Gastroesophageal sphincter (tissue), 3 donors: ENCODE data around the gene PREP.

Source experiments
- CTCF ChIP-seq, 4 experiments: fragments of 200-600 bp in 2 of 4; fragments of 450-650 bp in 2 of 4; sonication (generic) in 1 of 4; IDR thresholded peaks; one replicate each; pipeline ENCODE4 v1.5.1; 2017 to 2019; ENCODE audit warnings: antibody characterized with exemption in 4 of 4, mild to moderate bottlenecking in 2 of 4, moderate library complexity in 2 of 4
- EP300 ChIP-seq: sonication (generic); formaldehyde crosslinking; IDR thresholded peaks from one replicate; pipeline ENCODE4 v1.6.1; 2017; ENCODE audit warnings: antibody characterized with exemption, mild to moderate bottlenecking
- POLR2A ChIP-seq, 2 donors: fragments of 450-650 bp; IDR thresholded peaks; one replicate each; pipeline ENCODE4 v1.6.1; 2017; ENCODE audit warnings: antibody characterized with exemption in 2 of 2, mild to moderate bottlenecking in 2 of 2, moderate library complexity in 1 of 2
- POLR2AphosphoS5 ChIP-seq: sonication (generic); formaldehyde crosslinking; IDR thresholded peaks from one replicate; pipeline ENCODE4 v1.6.1; 2017; ENCODE audit warnings: antibody characterized with exemption

- no peak for TF ChIP-seq EP300
- no peak for TF ChIP-seq CTCF (IDR thresholded peaks at IDR 0.05)
- no peak for TF ChIP-seq POLR2A (IDR thresholded peaks at IDR 0.05)
- no peak for TF ChIP-seq POLR2AphosphoS5
These were observed 568 bp downstream of the PREP start for GRCh38 chr6:105402090-105402938.
